A549 (cell line): Measurements from ENCODE around the gene ZNF850.

Source experiments
- HMGXB4 ChIP-seq: fragments of 250-450 bp; sonication (Bioruptor Pico); IDR thresholded peaks from 2 replicates; pipeline ENCODE4 v1.5.0; 2021; ENCODE audit warnings: mild to moderate bottlenecking, moderate library complexity, borderline replicate concordance
- PHF8 ChIP-seq: fragments of 200-600 bp; sonication (generic); IDR thresholded peaks from 2 replicates; pipeline ENCODE4 v1.6.1; 2016; ENCODE audit warnings: low read depth, mild to moderate bottlenecking, antibody characterized with exemption, moderate library complexity, borderline replicate concordance
- POLR2A ChIP-seq: IDR thresholded peaks from 2 replicates; pipeline ENCODE4 v1.6.1; 2012; ENCODE audit warnings: mild to moderate bottlenecking, low read length

GRCh38 chr19:36796714-36796992, 24.0 kb upstream of the ZNF850 start:
- TF ChIP-seq POLR2A (no peak), HMGXB4 (CRISPR knock-in tag) (no peak), PHF8 (no peak)
